Astrocyte (in vitro differentiated cells and primary cell): Measurements from ENCODE around the gene ALOX12B.

Experiments used
- EZH2 ChIP-seq: IDR thresholded peaks from 2 replicates; pipeline ENCODE4 v1.6.1; 2012; ENCODE audit warnings: mild to moderate bottlenecking, low read length, inconsistent platforms; ENCODE audit not compliant: insufficient read depth
- TF ChIP-seq, protein P1 (sequence below): IDR thresholded peaks from 2 replicates; pipeline ENCODE4 v1.5.1; 2011; ENCODE audit warnings: low read depth, mild to moderate bottlenecking, inconsistent platforms, low read length, moderate library complexity; ENCODE audit not compliant: insufficient read depth

DNA sequence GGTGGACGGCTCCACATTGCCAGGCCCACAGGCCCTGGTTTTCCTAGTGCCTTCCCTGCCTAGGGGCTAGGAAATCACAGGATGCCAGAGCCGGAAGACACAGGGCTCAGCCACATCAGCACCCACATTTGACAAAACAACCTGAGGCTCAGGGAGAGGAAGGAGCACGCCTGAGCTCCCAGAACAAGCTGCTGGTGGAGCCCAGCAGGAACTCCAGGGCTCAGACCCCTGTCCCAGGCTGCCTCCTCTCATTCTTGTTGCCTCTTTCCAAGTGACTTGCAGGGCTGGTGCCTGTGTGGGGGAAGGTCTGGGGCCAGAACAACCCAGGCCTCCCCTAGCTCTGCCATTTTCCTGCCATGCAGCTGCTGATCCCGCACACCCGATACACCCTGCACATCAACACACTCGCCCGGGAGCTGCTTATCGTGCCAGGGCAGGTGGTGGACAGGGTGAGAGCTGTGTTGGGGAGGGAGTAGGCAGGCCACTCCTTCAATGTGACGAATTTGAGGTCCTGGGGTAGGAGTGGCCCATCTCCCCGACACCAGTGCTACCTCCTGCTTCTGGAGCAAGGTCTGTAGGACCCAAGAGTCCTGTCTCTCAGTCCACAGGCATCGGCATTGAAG, 41.1 kb downstream of the ALOX12B start:
- no peak for TF ChIP-seq EZH2
- TF ChIP-seq, protein P1, sequence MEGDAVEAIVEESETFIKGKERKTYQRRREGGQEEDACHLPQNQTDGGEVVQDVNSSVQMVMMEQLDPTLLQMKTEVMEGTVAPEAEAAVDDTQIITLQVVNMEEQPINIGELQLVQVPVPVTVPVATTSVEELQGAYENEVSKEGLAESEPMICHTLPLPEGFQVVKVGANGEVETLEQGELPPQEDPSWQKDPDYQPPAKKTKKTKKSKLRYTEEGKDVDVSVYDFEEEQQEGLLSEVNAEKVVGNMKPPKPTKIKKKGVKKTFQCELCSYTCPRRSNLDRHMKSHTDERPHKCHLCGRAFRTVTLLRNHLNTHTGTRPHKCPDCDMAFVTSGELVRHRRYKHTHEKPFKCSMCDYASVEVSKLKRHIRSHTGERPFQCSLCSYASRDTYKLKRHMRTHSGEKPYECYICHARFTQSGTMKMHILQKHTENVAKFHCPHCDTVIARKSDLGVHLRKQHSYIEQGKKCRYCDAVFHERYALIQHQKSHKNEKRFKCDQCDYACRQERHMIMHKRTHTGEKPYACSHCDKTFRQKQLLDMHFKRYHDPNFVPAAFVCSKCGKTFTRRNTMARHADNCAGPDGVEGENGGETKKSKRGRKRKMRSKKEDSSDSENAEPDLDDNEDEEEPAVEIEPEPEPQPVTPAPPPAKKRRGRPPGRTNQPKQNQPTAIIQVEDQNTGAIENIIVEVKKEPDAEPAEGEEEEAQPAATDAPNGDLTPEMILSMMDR: no peak
